GM23338 (cell line): ENCODE results near the gene TJP2.

Experiments used
- CREB1 ChIP-seq: fragments of 250-450 bp; sonication (Bioruptor Pico); IDR thresholded peaks from 2 replicates; pipeline ENCODE4 v1.5.0; 2020; ENCODE audit warnings: low read depth, mild to moderate bottlenecking, moderate library complexity
- EZH2 ChIP-seq: fragments of 200-600 bp; sonication (generic); IDR thresholded peaks from one replicate; pipeline ENCODE4 v1.8.0; 2017; ENCODE audit warnings: antibody characterized with exemption, mild to moderate bottlenecking, low read depth; ENCODE audit not compliant: unreplicated experiment
- EZH2phosphoT487 ChIP-seq: fragments of 200-600 bp; sonication (generic); IDR thresholded peaks from one replicate; pipeline ENCODE4 v1.8.1; 2018; ENCODE audit warnings: antibody characterized with exemption; ENCODE audit not compliant: unreplicated experiment
- JUNB ChIP-seq: IDR thresholded peaks from one replicate; pipeline ENCODE4 v1.6.1; 2016; ENCODE audit warnings: antibody characterized with exemption; ENCODE audit not compliant: unreplicated experiment
- TF ChIP-seq, protein P1 (sequence below), 2 experiments: fragments of 200-600 bp in 1 of 2; sonication (generic) in 1 of 2; conservative IDR thresholded peaks; 2 replicates each; pipeline versions ENCODE4 v1.5.1 to v1.6.1; 2016 to 2017; ENCODE audit warnings: antibody characterized with exemption in 2 of 2, low read depth in 2 of 2, mild to moderate bottlenecking in 2 of 2, moderate library complexity in 1 of 2
- TF ChIP-seq, protein P2 (sequence below): fragments of 250-450 bp; sonication (Bioruptor Pico); IDR thresholded peaks from 2 replicates; pipeline ENCODE4 v1.5.0; 2020; ENCODE audit warnings: mild to moderate bottlenecking, moderate library complexity
- TF ChIP-seq, protein P3 (sequence below): IDR thresholded peaks from one replicate; pipeline ENCODE4 v1.6.1; 2018; ENCODE audit warnings: antibody characterized with exemption; ENCODE audit not compliant: unreplicated experiment

DNA sequence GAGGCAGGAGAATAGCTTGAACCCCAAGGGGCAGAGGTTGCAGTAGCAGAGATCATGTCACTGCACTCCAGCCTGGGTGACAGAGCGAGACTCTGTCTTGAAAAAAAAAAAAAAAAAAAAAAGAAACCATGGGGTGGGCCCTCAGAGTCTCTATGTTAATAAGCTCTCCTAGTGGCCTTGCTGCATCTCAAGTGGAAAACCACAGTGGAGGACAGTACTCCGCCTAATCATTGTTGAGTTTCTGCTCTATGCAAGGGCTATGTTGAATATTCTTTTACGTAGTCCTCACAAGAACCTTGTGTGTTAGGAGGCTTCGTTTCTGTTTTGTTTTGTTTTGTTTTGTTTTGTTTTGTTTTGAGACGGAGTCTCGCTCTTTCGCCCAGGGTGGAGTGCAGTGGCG, 48.9 kb downstream of the TJP2 start:
- TF ChIP-seq EZH2 (no peak), CREB1 (CRISPR knock-in tag) (no peak), JUNB (no peak), EZH2phosphoT487 (no peak)
- TF ChIP-seq, protein P1, sequence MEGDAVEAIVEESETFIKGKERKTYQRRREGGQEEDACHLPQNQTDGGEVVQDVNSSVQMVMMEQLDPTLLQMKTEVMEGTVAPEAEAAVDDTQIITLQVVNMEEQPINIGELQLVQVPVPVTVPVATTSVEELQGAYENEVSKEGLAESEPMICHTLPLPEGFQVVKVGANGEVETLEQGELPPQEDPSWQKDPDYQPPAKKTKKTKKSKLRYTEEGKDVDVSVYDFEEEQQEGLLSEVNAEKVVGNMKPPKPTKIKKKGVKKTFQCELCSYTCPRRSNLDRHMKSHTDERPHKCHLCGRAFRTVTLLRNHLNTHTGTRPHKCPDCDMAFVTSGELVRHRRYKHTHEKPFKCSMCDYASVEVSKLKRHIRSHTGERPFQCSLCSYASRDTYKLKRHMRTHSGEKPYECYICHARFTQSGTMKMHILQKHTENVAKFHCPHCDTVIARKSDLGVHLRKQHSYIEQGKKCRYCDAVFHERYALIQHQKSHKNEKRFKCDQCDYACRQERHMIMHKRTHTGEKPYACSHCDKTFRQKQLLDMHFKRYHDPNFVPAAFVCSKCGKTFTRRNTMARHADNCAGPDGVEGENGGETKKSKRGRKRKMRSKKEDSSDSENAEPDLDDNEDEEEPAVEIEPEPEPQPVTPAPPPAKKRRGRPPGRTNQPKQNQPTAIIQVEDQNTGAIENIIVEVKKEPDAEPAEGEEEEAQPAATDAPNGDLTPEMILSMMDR (conservative IDR thresholded peaks at IDR 0.05; ENCODE audit: low read depth in 2 of 2) = no peak
- TF ChIP-seq, protein P2, sequence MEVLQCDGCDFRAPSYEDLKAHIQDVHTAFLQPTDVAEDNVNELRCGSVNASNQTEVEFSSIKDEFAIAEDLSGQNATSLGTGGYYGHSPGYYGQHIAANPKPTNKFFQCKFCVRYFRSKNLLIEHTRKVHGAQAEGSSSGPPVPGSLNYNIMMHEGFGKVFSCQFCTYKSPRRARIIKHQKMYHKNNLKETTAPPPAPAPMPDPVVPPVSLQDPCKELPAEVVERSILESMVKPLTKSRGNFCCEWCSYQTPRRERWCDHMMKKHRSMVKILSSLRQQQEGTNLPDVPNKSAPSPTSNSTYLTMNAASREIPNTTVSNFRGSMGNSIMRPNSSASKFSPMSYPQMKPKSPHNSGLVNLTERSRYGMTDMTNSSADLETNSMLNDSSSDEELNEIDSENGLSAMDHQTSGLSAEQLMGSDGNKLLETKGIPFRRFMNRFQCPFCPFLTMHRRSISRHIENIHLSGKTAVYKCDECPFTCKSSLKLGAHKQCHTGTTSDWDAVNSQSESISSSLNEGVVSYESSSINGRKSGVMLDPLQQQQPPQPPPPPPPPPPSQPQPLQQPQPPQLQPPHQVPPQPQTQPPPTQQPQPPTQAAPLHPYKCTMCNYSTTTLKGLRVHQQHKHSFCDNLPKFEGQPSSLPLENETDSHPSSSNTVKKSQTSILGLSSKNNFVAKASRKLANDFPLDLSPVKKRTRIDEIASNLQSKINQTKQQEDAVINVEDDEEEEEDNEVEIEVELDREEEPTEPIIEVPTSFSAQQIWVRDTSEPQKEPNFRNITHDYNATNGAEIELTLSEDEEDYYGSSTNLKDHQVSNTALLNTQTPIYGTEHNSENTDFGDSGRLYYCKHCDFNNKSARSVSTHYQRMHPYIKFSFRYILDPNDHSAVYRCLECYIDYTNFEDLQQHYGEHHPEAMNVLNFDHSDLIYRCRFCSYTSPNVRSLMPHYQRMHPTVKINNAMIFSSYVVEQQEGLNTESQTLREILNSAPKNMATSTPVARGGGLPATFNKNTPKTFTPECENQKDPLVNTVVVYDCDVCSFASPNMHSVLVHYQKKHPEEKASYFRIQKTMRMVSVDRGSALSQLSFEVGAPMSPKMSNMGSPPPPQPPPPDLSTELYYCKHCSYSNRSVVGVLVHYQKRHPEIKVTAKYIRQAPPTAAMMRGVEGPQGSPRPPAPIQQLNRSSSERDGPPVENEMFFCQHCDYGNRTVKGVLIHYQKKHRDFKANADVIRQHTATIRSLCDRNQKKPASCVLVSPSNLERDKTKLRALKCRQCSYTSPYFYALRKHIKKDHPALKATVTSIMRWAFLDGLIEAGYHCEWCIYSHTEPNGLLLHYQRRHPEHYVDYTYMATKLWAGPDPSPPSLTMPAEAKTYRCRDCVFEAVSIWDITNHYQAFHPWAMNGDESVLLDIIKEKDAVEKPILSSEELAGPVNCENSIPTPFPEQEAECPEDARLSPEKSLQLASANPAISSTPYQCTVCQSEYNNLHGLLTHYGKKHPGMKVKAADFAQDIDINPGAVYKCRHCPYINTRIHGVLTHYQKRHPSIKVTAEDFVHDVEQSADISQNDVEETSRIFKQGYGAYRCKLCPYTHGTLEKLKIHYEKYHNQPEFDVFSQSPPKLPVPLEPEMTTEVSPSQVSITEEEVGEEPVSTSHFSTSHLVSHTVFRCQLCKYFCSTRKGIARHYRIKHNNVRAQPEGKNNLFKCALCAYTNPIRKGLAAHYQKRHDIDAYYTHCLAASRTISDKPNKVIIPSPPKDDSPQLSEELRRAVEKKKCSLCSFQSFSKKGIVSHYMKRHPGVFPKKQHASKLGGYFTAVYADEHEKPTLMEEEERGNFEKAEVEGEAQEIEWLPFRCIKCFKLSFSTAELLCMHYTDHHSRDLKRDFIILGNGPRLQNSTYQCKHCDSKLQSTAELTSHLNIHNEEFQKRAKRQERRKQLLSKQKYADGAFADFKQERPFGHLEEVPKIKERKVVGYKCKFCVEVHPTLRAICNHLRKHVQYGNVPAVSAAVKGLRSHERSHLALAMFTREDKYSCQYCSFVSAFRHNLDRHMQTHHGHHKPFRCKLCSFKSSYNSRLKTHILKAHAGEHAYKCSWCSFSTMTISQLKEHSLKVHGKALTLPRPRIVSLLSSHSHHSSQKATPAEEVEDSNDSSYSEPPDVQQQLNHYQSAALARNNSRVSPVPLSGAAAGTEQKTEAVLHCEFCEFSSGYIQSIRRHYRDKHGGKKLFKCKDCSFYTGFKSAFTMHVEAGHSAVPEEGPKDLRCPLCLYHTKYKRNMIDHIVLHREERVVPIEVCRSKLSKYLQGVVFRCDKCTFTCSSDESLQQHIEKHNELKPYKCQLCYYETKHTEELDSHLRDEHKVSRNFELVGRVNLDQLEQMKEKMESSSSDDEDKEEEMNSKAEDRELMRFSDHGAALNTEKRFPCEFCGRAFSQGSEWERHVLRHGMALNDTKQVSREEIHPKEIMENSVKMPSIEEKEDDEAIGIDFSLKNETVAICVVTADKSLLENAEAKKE (CRISPR knock-in tag) = no peak
- TF ChIP-seq, protein P3, sequence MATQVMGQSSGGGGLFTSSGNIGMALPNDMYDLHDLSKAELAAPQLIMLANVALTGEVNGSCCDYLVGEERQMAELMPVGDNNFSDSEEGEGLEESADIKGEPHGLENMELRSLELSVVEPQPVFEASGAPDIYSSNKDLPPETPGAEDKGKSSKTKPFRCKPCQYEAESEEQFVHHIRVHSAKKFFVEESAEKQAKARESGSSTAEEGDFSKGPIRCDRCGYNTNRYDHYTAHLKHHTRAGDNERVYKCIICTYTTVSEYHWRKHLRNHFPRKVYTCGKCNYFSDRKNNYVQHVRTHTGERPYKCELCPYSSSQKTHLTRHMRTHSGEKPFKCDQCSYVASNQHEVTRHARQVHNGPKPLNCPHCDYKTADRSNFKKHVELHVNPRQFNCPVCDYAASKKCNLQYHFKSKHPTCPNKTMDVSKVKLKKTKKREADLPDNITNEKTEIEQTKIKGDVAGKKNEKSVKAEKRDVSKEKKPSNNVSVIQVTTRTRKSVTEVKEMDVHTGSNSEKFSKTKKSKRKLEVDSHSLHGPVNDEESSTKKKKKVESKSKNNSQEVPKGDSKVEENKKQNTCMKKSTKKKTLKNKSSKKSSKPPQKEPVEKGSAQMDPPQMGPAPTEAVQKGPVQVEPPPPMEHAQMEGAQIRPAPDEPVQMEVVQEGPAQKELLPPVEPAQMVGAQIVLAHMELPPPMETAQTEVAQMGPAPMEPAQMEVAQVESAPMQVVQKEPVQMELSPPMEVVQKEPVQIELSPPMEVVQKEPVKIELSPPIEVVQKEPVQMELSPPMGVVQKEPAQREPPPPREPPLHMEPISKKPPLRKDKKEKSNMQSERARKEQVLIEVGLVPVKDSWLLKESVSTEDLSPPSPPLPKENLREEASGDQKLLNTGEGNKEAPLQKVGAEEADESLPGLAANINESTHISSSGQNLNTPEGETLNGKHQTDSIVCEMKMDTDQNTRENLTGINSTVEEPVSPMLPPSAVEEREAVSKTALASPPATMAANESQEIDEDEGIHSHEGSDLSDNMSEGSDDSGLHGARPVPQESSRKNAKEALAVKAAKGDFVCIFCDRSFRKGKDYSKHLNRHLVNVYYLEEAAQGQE = no peak
